KMS-11 (cell line): Measurements from ENCODE around the gene HSD17B14.

ENCODE experiments used
- H2AFZ ChIP-seq: fragments of 200-600 bp; sonication (generic); 2 replicates; pipeline ENCODE4 v1.6.1; 2016; ENCODE audit warnings: antibody characterized with exemption, mixed run types, low read depth
- H3K27ac ChIP-seq: fragments of 200-600 bp; sonication (generic); 2 replicates; pipeline ENCODE4 v1.6.1; 2016; ENCODE audit warnings: mild to moderate bottlenecking, mixed run types
- H3K27me3 ChIP-seq: fragments of 200-600 bp; sonication (generic); 2 replicates; pipeline ENCODE4 v1.6.1; 2017; ENCODE audit warnings: mild to moderate bottlenecking, low read depth, mixed run types, moderate library complexity; ENCODE audit not compliant: insufficient read depth
- H3K36me3 ChIP-seq: fragments of 200-600 bp; sonication (generic); 2 replicates; pipeline ENCODE4 v1.6.1; 2017; ENCODE audit warnings: mild to moderate bottlenecking, mixed run types; ENCODE audit not compliant: insufficient read depth
- H3K4me1 ChIP-seq: fragments of 200-600 bp; sonication (generic); 2 replicates; pipeline ENCODE4 v1.6.1; 2016; ENCODE audit warnings: mild to moderate bottlenecking, low read depth, mixed run types; ENCODE audit not compliant: poor library complexity, severe bottlenecking
- H3K4me2 ChIP-seq: fragments of 200-600 bp; sonication (generic); 2 replicates; pipeline ENCODE4 v1.7.0; 2016; ENCODE audit warnings: mild to moderate bottlenecking, mixed run types
- H3K4me3 ChIP-seq: fragments of 200-600 bp; sonication (generic); IDR thresholded peaks from 2 replicates; pipeline ENCODE4 v1.6.1; 2017; ENCODE audit warnings: low read depth, low read length, mixed read lengths; ENCODE audit not compliant: insufficient read depth
- H3K79me2 ChIP-seq: fragments of 200-600 bp; sonication (generic); 2 replicates; pipeline ENCODE4 v1.6.1; 2016; ENCODE audit warnings: low read depth, mixed run types; ENCODE audit not compliant: insufficient read depth
- H3K9ac ChIP-seq: fragments of 200-600 bp; sonication (generic); 2 replicates; pipeline ENCODE4 v1.6.1; 2016; ENCODE audit warnings: mild to moderate bottlenecking, mixed run types
- H4K20me1 ChIP-seq: fragments of 200-600 bp; sonication (generic); 2 replicates; pipeline ENCODE4 v1.6.1; 2016; ENCODE audit warnings: mild to moderate bottlenecking, mixed run types; ENCODE audit not compliant: insufficient read depth
- CTCF ChIP-seq: fragments of 200-600 bp; sonication (generic); conservative IDR thresholded peaks from 2 replicates; pipeline ENCODE4 v1.6.1; 2017; ENCODE audit warnings: low read depth, mild to moderate bottlenecking, antibody characterized with exemption, low read length, moderate library complexity, mixed read lengths

The HSD17B14 gene

GRCh38 chr19:48858984-48859710 lies 22.9 kb upstream of the HSD17B14 start:
- H3K36me3 ChIP-seq, result no peaks in the 10 kb centered on the region
- no peaks in the 10 kb centered on the region for H4K20me1 ChIP-seq
- H3K27ac ChIP-seq, result no peak overlapping the region
- H3K9ac ChIP-seq, result no peak overlapping the region
- TF ChIP-seq CTCF, result no peak
- H3K4me2 ChIP-seq, result peak overlapping the region; percentile 61
- H3K79me2 ChIP-seq, result no peaks in the 10 kb centered on the region
- no peak overlapping the region for H3K4me3 ChIP-seq
- no peaks in the 10 kb centered on the region for H3K4me1 ChIP-seq
- H2AFZ ChIP-seq, result peak overlapping the region; percentile 77
- H3K27me3 ChIP-seq, result peaks cover 5% of the 10 kb centered on the region

GRCh38 chr19:48856921-48857320 lies 20.6 kb upstream of the HSD17B14 start:
- Histone ChIP-seq H3K36me3 (no peaks in the 10 kb centered on the region), H3K27ac (no peak overlapping the region), H3K4me3 (no peak overlapping the region), H3K4me1 (no peaks in the 10 kb centered on the region), H3K79me2 (no peaks in the 10 kb centered on the region), H3K9ac (no peak overlapping the region), H3K27me3 (no peaks in the 10 kb centered on the region; the same call in 1 of the 2 replicates), H4K20me1 (no peaks in the 10 kb centered on the region), H3K4me2 (no peak overlapping the region), H2AFZ (no peak overlapping the region)
- no peak for TF ChIP-seq CTCF

- Histone ChIP-seq H3K4me3 (no peak overlapping the region), H3K4me1 (no peaks in the 10 kb centered on the region), H3K36me3 (no peaks in the 10 kb centered on the region), H3K27ac (no peak overlapping the region), H2AFZ (no peak overlapping the region), H3K79me2 (no peaks in the 10 kb centered on the region), H3K4me2 (no peak overlapping the region), H4K20me1 (no peaks in the 10 kb centered on the region), H3K9ac (no peak overlapping the region), H3K27me3 (no peaks in the 10 kb centered on the region)
- TF ChIP-seq CTCF, result no peak
These were observed 17.8 kb upstream of the HSD17B14 start for GRCh38 chr19:48854103-48854502.

DNA sequence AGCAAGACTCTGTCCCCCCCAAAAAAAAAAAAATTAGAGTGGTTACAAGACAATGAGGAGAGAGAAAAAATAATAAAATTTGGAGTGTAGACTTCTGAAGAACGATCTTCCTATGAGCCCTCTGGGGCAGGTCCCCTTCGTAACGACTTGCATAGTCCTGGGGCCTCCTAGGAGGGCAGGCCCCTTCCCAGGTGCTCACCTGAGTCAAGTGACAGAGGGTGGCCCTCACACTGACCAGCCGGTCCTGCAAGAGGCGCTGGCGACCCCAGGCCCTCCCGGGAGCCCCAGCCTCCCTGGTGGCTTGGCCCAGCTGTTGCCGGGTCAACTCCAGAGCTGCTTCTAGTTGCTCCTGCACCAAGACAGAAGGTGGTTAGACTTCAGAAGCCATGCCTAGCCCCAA lies 17.2 kb upstream of the HSD17B14 start:
- no peak overlapping the region for H3K27ac ChIP-seq
- H3K4me2 ChIP-seq, result no peak overlapping the region
- no peaks in the 10 kb centered on the region for H3K36me3 ChIP-seq
- no peak overlapping the region for H3K9ac ChIP-seq
- no peaks in the 10 kb centered on the region for H4K20me1 ChIP-seq
- no peak for TF ChIP-seq CTCF
- H2AFZ ChIP-seq, result no peak overlapping the region
- H3K79me2 ChIP-seq, result no peaks in the 10 kb centered on the region
- no peak overlapping the region for H3K4me3 ChIP-seq
- no peaks in the 10 kb centered on the region for H3K27me3 ChIP-seq
- peaks cover 6% of the 10 kb centered on the region for H3K4me1 ChIP-seq
